Thoracic aorta (tissue), 2 donors: ENCODE measurements around the gene DNAJA3. TPM values are rescaled to one million over a fixed set of nuclear protein-coding genes. Genes with fewer than 3 reads are reported as not detected.
A peak's percentile ranks its signal among the peaks of the same experiment; 100 is the strongest.

Experiments used
- ATAC-seq: fragments of 150-250 bp; one replicate; pipeline ENCODE4 v1.8.0; 2017; ENCODE audit warnings: low read depth; ENCODE audit not compliant: insufficient number of reproducible peaks, low FRiP score
- DNase-seq: peaks from one replicate; pipeline ENCODE4 v3.0.0-alpha.2; 2020; ENCODE audit warnings: low spot score
- H3K27ac ChIP-seq, 2 donors: fragments of 200-600 bp; sonication (generic); 1 replicate in 1 of 2; 2 replicates in 1 of 2; pipeline ENCODE4 v1.5.1; 2016; ENCODE audit warnings: mild to moderate bottlenecking in 2 of 2, moderate library complexity in 2 of 2
- H3K27me3 ChIP-seq: fragments of 200-600 bp; sonication (generic); replicated peaks from 2 replicates; pipeline ENCODE4 v1.6.0; 2016; ENCODE audit warnings: mild to moderate bottlenecking; ENCODE audit not compliant: insufficient read depth
- H3K36me3 ChIP-seq: fragments of 200-600 bp; sonication (generic); one replicate; pipeline ENCODE4 v1.5.1; 2016
- H3K4me1 ChIP-seq, 2 donors: fragments of 200-600 bp; sonication (generic); 1 replicate in 1 of 2; 2 replicates in 1 of 2; pipeline versions ENCODE4 v1.5.1 to v1.6.0; 2016; ENCODE audit warnings: low read depth in 2 of 2, mild to moderate bottlenecking in 1 of 2; ENCODE audit not compliant: control insufficient read depth in 1 of 2
- H3K4me3 ChIP-seq: fragments of 200-600 bp; sonication (generic); 2 replicates; pipeline ENCODE4 v1.5.1; 2016; ENCODE audit warnings: mild to moderate bottlenecking
- H3K9me3 ChIP-seq: fragments of 200-600 bp; sonication (generic); 2 replicates; pipeline ENCODE4 v1.5.1; 2016
- CTCF ChIP-seq: fragments of 200-600 bp; sonication (generic); IDR thresholded peaks from one replicate; pipeline ENCODE4 v1.5.1; 2019; ENCODE audit warnings: antibody characterized with exemption
- total RNA-seq, 2 donors: library from RNA; depleted of rRNA; stranded (reverse); fragments of >200 nt; gene quantifications; one replicate each; pipeline versions ENCODE4 v1.1.0 to v1.2.3, GENCODE V29; 2016

Gene DNAJA3
- total RNA-seq, 2 donors from 2014 or later, result 35.2 to 52.2 TPM

- Histone ChIP-seq H3K27me3 (no peaks in the 10 kb centered on the region), H3K4me1 (peaks cover 6 to 14% of the 10 kb centered on the region in 2 donors), H3K9me3 (no peaks in the 10 kb centered on the region), H3K4me3 (peak overlapping the region; percentile 97), H3K36me3 (no peaks in the 10 kb centered on the region), H3K27ac (peak overlapping the region; percentile 56 to 77)
- no peak for DNase-seq
- ATAC-seq, result no peak
- no peak for TF ChIP-seq CTCF
Measured at GRCh38 chr16:4415538-4416199, 10.0 kb upstream of the DNAJA3 start.

DNA sequence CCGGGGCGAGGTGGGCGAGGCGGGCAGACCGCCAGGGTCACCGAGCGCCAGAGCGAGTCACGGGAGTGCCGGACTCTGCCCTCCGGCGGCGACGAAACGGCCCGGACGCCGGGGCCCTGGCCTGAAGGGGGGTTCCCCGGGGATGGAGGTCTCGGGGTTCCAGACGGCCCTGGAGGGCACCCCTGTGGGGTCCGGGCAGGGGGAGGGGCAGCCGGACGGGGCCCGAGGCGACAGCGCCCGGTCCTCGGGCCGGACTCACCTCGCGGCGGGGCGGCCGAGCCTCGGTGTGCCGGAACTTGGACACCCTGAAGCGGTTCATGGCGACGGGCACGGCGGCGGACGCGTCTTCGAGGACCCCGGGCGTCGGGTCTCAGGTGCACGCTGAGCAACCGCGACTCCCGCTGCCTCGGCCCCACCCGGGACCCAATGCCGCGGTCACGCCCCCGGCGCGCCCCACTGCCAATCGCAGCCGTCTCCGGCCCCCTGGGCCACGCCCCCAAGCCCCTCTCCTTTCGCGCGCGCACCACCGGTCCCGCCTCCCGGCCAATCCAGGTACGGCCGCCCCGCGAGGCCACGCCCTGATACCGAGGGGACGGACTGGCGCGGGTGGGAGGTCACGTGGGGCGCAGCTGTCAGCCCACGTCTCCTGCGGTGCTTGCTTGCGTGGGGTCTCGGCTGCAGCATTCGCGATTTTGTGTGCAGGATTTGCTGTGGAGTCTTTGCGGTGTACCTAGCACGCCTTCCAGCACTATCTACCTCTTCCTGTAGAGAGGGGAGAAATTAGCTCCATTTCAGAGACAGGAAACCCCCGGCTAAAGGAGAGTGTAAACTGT lies 9.3 kb upstream of the DNAJA3 start, which contains the start of gene CORO7:
Gene CORO7 (minus strand): TSS at position 397 of the 833 bp plus-strand sequence. CDS start 78 bp downstream, at position 319.
- ATAC-seq (peak; percentile 90), DNase-seq (peak; percentile 82)
- Histone ChIP-seq H3K4me3 (peak within 1 kb of the TSS; percentile 97), H3K36me3 (no peaks in the 10 kb centered on the region), H3K9me3 (no peaks in the 10 kb centered on the region), H3K27ac (peak within 1 kb of the TSS; percentile 56 to 77), H3K4me1 (peaks cover 6 to 11% of the 10 kb centered on the region in 2 donors), H3K27me3 (no peaks in the 10 kb centered on the region)
- TF ChIP-seq CTCF, result peak; percentile 10

DNA sequence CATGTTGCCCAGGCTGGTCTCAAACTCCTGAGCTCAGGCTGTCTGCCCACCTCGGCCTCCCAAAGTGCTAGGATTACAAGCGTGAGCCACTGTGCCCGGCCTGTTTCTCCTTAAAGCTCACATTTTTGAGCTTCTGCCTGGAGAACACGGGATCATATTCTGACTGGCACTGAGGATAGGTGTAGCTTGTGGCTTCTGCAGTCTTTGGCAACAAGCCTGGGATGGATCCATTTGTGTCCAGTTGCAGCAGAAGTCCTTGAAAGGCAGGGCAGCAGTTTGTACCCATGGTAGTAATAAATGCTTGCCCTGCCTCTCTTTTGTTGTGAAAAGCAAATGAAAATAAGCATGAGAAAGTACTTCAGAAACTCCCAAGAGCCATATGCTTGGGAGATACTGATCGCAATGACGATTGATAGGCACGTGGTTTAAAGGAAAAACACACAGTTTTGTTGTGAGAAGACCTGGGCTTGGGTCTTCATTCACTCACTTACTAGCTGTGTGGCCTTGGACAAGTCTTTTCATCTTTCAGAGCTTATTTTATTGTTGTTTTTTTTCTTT lies 6.2 kb upstream of the DNAJA3 start:
- Histone ChIP-seq H3K9me3 (no peaks in the 10 kb centered on the region), H3K4me1 (peaks cover 6 to 13% of the 10 kb centered on the region in 2 donors), H3K4me3 (no peak overlapping the region), H3K27ac (no peak overlapping the region), H3K36me3 (no peaks in the 10 kb centered on the region), H3K27me3 (no peaks in the 10 kb centered on the region)
- no peak for DNase-seq
- no peak for TF ChIP-seq CTCF
- no peak for ATAC-seq

- DNase-seq, result no peak
- no peak for ATAC-seq
- no peak for TF ChIP-seq CTCF
- Histone ChIP-seq H3K9me3 (no peaks in the 10 kb centered on the region), H3K27me3 (no peaks in the 10 kb centered on the region), H3K36me3 (no peaks in the 10 kb centered on the region), H3K27ac (no peak overlapping the region), H3K4me3 (no peak overlapping the region), H3K4me1 (peaks cover 5 to 8% of the 10 kb centered on the region in 2 donors)
Measured at GRCh38 chr16:4420505-4421105, 5.1 kb upstream of the DNAJA3 start.
